AG09309 (cell line): Measurements from ENCODE around the gene SOCS4.
"Not testable (repeated sequence)": the region's sequence is repeated elsewhere in the genome, so short reads cannot be mapped to it uniquely, and the experiment has no call there.

ENCODE experiments used
- DNase-seq: peaks from one replicate; pipeline ENCODE4 v3.0.0-alpha.2; 2010; ENCODE audit warnings: low read depth
- H3K4me3 ChIP-seq: 2 replicates; pipeline ENCODE4 v1.5.1; 2011; ENCODE audit warnings: mild to moderate bottlenecking, low read depth, low read length, moderate library complexity; ENCODE audit not compliant: control insufficient read depth
- CTCF ChIP-seq: IDR thresholded peaks from 2 replicates; pipeline ENCODE4 v1.5.1; 2011; ENCODE audit warnings: mild to moderate bottlenecking, low read depth, low read length, inconsistent platforms; ENCODE audit not compliant: insufficient read depth, control insufficient read depth; ENCODE audit errors: missing control alignments

Gene SOCS4

GRCh38 chr14:55031190-55031589 is 4.2 kb downstream of the SOCS4 start:
- TF ChIP-seq CTCF = no peak
- H3K4me3 ChIP-seq = no peak overlapping the region
- no peak for DNase-seq

GRCh38 chr14:55037995-55038394 is 11.0 kb downstream of the SOCS4 start:
- not testable (repeated sequence) for DNase-seq, H3K4me3 ChIP-seq

GRCh38 chr14:55038708-55039107 is 11.7 kb downstream of the SOCS4 start:
- no peak for DNase-seq
- TF ChIP-seq CTCF = no peak
- no peak overlapping the region for H3K4me3 ChIP-seq

GRCh38 chr14:55043528-55043927 is 16.5 kb downstream of the SOCS4 start:
- no peak for TF ChIP-seq CTCF
- DNase-seq = no peak
- H3K4me3 ChIP-seq = no peak overlapping the region

GRCh38 chr14:55045087-55045486 is 18.1 kb downstream of the SOCS4 start:
- DNase-seq = no peak
- no peak for TF ChIP-seq CTCF
- H3K4me3 ChIP-seq = no peak overlapping the region

GRCh38 chr14:55047301-55048053 is 20.4 kb downstream of the SOCS4 start:
- H3K4me3 ChIP-seq = no peak overlapping the region
- TF ChIP-seq CTCF = no peak
- no peak for DNase-seq

- H3K4me3 ChIP-seq = no peak overlapping the region
- no peak for TF ChIP-seq CTCF
- DNase-seq = no peak
Measured at GRCh38 chr14:55048900-55049436, 21.9 kb downstream of the SOCS4 start.
